HT1080 (cell line): Measurements from ENCODE around the gene CAV3. TPM values are rescaled to one million over a fixed set of nuclear protein-coding genes. Genes with fewer than 3 reads are reported as not detected.
A peak's percentile ranks its signal among the peaks of the same experiment; 100 is the strongest.

Experiments used
- DNase-seq: peaks from one replicate; pipeline ENCODE4 v3.0.0-alpha.2; 2015; ENCODE audit warnings: low read depth
- total RNA-seq: library from RNA; depleted of rRNA; stranded (reverse); fragments of >200 nt; shearing (Covaris generic); gene quantifications from 2 replicates; pipeline ENCODE4 v1.2.3, GENCODE V29; 2014

Gene CAV3
- total RNA-seq, 1 experiment from 2014 or later = not detected

GRCh38 chr3:8759038-8759707 is 25.6 kb downstream of the CAV3 start:
- no peak for DNase-seq

GRCh38 chr3:8760091-8760490 is 26.5 kb downstream of the CAV3 start:
- DNase-seq = no peak

GRCh38 chr3:8760506-8760905 is 26.9 kb downstream of the CAV3 start:
- no peak for DNase-seq

- DNase-seq = no peak
Measured at GRCh38 chr3:8761866-8762265, 28.3 kb downstream of the CAV3 start.

- DNase-seq = no peak
Measured at GRCh38 chr3:8762607-8763377, 29.2 kb downstream of the CAV3 start.

- DNase-seq = no peak
Measured at GRCh38 chr3:8764528-8764927, 30.9 kb downstream of the CAV3 start.

GRCh38 chr3:8765528-8765927 is 31.9 kb downstream of the CAV3 start:
- DNase-seq = no peak

- DNase-seq = no peak
Measured at GRCh38 chr3:8766148-8766547, 32.5 kb downstream of the CAV3 start.

GRCh38 chr3:8767256-8767666 is 33.7 kb downstream of the CAV3 start:
- no peak for DNase-seq

GRCh38 chr3:8767667-8768363 is 34.2 kb downstream of the CAV3 start:
- DNase-seq = no peak

GRCh38 chr3:8768364-8769087 is 34.9 kb downstream of the CAV3 start:
- DNase-seq = no peak

GRCh38 chr3:8769088-8769822 is 35.7 kb downstream of the CAV3 start, which contains the start of gene OXTR:
Gene OXTR, minus strand, starts transcription at chr3:8769613. Its CDS starts 1,426 bp downstream, at chr3:8768187.
- DNase-seq = peak; percentile 76

GRCh38 chr3:8773941-8774542 is 40.4 kb downstream of the CAV3 start:
- no peak for DNase-seq

- DNase-seq = no peak
Measured at GRCh38 chr3:8775181-8775580, 41.6 kb downstream of the CAV3 start.

- DNase-seq = no peak
Measured at GRCh38 chr3:8775602-8776001, 42.0 kb downstream of the CAV3 start.

- DNase-seq = no peak
Measured at GRCh38 chr3:8776406-8776805, 42.8 kb downstream of the CAV3 start.

- no peak for DNase-seq
Measured at GRCh38 chr3:8777201-8777977, 43.8 kb downstream of the CAV3 start.

GRCh38 chr3:8777978-8778267 is 44.3 kb downstream of the CAV3 start:
- no peak for DNase-seq

GRCh38 chr3:8778475-8778874 is 44.9 kb downstream of the CAV3 start:
- no peak for DNase-seq

- DNase-seq = no peak
Measured at GRCh38 chr3:8780279-8780678, 46.7 kb downstream of the CAV3 start.
